GM19372 (cell line): ENCODE measurements around the gene CYB561D2.
A peak's percentile ranks its signal among the peaks of the same experiment; 100 is the strongest.

Source experiments
- ATAC-seq: cut with Tn5 transposase; IDR thresholded peaks from one replicate; pipeline ENCODE4 v1.9.1; 2021; ENCODE audit warnings: mild to moderate bottlenecking, low read depth, moderate library complexity; ENCODE audit not compliant: unreplicated experiment

CYB561D2 gene

DNA sequence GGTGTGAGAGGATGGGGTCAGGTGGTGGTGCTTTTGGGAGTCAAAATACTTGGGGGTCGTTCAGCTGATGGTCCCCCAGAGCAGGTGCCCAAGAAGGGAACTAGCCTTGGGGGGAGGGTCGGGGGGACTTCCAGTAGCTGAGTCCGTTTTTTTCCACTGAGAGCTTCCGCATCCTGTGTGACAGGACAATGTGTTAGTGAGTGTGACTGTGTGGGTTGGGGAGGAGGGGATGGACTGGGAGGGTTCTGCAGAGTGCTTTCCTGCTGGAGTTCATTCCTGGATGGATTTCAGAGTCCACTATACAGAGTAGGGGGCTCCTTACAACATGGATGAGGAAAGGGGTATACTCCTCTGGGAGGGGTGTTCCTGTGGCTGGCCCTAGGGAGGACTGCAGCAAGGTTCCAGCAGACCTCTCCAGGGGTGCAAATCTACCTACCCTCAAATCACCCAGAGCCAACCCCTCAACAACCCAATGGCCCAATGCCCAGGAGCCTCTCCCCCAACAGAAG, 27.5 kb upstream of the CYB561D2 start:
- ATAC-seq: no peak

DNA sequence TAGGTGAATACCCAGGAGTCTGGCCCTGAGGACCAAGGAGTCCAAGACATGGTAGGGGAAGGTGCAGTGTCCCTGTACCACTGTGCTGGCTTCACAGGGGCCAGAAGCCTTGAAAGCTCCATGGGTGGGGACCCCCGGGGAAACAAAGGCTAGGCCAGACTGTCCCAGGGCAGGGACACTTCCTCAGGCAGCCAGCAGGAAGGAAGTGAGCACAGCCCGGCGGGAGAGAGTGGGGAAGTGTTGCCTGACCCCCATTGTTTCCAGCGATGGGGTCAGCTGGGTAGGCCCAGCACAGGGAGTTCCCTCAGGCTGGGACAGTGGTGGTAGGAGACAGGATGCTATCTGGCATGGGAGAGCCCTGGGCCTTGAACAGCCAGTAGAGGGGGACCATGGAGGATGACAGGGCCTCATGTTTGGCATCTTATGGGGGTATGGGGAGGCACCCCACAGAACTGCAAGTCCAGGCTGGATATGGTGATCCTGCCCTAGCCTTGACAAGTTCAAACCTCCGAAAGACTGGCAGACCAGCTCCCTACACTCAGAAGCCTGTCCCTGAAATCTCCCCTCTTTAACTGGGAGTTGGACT, 27.0 kb upstream of the CYB561D2 start:
- ATAC-seq: no peak

DNA sequence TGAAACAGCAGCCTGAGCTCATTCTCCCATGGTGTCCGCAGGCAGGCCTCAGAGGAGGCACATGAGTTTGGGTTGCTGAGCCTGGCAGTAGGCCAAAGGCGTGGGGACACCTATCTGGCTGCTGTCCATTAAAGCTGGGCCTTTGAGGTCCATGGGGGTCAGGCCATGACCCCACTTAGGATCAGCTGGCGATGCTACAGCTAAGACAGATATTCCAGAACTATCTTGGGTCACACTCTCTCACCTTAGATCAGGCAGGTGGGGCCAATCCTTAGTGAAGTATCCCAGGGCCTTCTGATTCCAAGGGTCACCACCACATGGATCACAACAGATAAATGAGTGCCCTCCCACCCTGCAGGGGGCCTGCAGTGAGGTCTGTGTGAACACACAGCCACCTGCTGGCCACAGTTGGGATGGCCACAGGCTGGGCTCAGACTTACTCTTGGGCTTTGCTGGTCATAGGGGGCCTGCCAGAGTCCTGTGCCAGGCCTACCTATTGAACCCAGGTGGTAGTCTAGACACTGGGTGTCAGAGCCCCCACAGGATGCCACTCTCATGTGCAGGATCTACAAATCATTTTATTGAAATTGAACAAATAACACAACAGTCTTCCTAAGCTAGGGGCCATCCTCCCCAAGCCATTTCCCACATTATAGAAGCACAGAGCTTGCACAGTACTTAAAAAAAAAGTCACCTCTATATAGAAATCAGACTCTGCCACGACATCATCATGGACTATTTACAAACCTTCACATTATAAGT, 26.1 kb upstream of the CYB561D2 start:
- no peak for ATAC-seq

DNA sequence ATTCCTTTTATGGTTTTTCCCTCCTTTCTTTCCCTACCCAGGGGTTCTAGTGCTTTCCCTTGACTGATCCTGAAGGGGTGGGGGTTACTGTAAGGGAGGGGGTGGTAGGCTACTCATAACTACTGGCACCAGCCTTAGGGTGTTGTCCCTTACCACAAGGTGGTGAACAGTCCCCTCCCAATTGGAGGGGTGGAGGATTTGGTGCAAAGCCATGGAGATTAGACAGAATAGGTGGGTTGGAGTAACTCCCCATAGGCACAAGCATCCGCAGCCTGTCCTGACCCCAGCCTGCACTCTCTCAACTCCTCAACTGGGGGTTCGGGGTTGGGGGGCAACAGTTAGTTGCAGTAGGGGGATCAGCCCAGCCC, 25.6 kb upstream of the CYB561D2 start:
- no peak for ATAC-seq

DNA sequence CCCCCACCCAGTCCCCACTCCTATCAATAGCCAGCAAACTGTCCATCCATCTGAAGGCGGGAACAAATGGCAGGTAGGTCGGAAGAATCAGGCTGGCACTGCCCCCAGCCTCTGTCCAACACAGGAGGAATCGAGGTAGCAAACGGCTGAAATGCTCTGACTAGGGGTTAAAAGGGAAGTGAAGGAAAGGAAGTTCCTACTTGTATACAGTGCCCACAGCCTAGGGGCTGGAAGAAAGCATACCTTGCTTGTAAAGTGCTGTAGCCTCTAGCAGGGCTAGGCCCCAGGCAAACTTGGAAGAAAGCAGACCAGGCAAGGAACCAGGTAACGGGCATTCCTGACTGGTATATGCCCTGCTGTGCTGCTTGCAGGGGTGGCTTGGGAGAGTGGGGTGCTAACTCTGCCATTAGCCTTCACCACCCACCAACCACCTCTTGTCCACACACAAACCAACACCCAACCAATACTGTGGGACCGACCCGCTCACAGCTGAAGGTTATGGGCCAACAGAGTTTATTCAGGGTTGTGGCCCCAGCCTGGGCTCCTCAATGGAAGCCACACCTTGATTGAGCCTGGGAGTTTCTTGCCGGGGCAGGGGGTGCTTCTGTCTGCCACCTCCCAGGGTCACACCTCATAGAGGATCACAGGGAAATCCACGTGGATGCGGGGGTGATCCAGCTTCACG, 25.0 kb upstream of the CYB561D2 start:
- no peak for ATAC-seq

DNA sequence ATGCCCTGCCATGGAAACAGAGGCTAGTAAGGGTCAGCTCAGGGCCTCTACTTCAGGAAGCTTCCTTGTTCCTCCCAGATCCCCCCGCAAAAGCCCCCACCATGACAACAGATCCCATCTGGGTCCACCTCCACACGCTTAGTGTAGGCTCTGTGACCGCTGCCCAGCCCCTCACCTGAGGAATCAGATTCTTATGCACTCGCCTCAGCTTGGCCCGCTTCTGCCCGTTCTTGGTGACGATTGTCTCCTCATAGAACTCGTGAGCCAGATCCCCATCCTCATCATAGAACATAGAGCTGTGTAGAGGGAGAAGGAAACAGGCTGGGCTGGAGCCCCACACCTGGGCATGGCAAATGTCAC, 24.5 kb upstream of the CYB561D2 start:
- no peak for ATAC-seq

DNA sequence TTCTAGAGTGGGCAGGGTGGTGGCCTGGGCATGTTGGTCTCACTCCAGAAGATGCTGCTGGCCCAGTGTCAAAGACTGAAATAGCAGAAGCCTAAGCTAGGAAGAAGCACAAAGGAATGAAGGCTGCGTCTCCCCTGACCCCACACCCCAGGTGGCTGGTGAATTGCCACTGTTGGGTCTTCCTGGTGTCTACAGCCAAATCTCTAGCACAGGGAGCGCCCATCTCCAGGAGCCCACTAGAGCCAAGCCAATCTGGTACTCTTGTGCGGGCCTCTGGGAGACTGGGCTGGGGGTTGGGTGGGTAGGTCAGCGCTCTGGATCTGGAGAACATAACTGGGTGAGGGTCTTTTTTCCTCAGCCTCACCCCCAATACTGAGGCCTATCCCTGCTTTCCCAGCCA, 23.5 kb upstream of the CYB561D2 start:
- ATAC-seq: no peak

DNA sequence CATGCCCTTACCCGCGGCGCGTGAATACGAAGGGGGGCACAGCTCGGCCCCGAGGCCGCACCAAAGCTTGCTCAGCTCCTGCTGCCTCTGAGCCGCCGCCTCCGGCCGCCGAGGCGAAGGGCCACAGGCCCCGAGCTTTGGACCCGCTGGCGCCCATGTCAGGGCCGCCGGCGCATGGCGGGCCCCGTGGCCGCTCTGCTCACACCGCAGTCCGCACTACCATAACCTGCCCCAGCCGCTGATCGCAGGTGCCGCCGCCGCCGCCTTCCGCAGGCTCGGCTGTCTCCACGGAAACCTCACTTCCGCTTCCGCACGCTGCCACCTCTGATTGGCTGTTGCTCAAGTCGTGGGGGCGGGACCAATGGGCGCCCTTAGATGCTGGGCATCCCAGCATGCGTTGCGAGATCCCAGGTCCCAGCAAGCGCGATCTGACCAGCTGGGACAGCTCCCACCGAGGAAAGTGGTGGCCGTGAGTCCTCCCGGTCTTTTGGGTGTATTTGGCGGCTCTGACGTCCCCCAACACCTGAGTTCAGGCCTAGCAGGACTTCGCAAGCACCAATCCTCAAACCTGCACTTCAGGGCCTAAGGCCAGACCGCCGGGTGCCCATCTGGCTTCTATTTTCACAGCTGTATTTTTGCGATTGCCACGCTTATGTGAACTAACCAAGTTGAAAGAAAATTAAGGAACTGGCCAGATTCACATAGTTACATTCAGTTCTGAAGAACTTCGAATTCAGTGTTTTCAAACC, 22.5 kb upstream of the CYB561D2 start, which contains the start of gene TUSC2:
Gene TUSC2, minus strand, starts transcription at position 281 of the 749 bp plus-strand sequence. Its CDS starts 124 bp downstream, at position 157.
- ATAC-seq: peak; percentile 89

DNA sequence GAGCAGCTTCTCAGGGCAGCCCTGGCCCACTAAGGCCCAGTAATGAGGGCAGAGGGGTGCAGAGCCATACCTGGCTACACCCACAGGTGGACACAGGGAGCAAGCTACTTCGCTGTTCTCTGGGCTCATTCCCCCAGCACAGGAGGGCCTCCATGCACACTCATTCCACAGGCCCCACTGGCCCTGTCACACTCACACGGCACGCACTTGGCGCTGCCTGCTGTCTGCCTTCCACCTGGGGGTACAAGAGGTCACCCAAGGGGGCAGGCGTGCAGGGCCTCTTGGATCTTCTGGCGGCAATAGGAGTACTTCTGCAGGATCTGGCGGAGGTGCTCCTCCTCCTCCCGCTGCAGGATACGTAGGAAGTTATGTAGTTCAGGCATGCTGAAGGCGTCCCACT, 20.3 kb upstream of the CYB561D2 start:
- no peak for ATAC-seq

DNA sequence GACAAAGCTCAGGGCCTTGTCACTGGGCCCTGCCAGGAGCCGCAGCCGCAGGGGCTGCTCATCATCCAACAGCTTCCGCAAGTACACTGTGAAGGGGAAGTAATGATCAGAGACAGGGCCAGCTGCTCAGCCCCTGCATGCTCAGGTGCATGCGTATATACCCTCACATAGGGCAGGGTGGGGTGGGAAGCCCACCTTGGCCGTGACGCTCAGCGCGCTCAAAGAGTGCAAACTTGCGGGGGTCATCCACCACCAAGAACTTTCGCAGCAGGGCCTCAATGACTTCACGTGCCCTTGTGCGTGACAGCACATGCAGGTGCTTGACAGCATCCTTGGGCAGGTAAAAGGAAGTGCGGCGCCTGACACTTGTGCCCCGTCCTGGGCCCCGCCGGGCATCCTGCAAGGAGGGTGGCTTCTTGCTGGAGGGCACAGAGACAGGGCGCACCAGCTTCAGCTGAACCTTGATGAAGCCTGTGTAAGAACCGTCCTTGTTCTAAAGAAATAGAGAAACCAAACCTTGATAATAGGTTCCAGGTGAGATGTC, 19.2 kb upstream of the CYB561D2 start:
- no peak for ATAC-seq

DNA sequence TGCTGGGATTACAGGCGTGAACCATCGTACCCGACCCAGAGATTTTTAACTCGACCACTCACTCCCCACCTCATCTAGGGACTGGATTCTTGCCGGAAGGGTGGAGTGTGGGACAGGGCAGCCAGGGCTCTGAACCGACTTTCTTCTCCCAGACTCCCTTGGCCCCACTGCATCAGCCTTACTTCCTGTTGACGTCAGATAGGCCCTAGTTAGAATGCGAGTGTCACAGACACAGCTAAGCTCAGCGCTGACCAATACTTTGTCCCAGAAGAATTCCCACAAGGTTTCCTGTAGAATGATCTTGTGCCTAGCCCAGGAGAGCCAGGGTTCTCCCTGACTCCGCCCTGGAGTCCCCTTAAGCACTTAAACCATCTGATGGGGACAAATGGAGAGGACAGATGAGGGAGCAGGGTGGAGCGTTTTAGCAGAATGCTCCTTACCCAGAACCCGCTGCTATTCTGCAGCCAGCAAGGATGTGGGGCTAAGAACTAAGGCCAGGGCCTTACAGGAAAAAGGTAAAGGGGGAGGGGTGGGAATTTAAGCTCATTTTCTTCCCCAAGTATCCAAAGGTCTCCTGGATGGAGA, 16.8 kb upstream of the CYB561D2 start:
- no peak for ATAC-seq

DNA sequence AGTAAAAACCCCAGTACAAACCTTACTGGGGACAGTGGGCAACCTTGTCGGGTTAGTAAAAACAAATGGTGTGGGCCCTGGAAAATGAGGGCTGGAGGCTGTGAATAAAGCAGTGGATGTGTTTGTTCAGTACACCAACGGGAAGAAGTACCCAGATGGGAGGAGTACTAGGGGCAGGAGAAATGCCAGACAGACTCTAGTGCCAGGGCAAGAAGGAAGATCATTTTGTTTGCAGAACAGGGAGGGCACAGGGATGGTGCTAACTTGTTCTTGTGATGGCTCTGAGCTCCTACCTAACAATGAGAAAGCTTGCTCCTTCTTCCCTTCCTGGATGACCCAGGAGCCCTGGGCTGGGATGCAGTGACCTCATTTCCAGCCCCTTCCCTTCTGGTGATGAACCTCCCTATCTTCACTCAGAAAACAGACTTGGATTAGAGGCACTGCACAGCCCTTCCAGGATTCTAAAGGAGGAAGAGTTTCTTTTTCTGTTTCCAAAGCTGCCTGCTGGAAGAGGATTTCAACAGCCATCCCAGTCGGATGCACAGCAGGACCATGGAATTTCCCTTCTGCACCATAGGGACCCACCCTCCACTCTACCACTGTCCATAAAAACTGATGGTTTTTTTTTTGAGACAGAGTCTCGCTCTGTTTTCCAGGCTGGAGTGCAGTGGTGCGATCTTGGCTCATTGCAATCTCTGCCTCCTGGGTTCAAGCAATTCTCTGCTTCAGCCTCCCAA, 16.2 kb upstream of the CYB561D2 start:
- ATAC-seq: no peak

DNA sequence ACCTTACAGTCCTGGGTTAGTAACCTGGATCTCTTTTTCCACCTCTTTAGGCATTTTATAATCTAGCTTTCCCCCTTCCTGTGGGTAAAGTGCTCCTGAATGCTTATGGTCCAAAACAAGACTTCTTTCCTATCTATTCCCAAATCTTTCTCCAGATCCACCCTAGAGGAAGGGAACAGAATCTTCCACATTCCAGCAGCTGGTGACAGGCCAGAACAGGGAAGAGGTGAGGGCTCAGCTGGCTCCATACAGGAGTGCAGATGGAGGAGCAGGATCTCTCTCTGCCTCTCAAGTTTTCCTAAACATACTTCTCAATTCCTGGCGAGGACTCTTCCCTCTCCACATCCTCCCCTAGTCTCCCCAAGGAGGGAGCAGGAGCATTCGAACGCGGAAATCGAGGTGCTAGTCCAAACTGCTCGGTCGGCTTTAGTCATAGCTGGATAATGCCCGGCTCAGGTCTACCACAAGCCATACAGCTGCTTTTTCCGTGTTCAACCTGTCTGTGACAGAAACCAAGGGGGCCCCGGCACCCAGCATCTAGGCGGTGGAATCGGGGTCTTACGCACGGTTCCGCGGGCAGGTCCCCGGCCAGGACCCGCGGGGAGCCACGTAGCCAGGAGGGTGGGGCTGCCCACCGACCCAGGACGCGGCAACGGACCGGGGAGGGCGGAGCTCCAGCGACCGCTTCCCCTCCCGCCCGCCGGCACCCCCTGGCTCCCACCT, 14.0 kb upstream of the CYB561D2 start:
- ATAC-seq: peak; percentile 33

DNA sequence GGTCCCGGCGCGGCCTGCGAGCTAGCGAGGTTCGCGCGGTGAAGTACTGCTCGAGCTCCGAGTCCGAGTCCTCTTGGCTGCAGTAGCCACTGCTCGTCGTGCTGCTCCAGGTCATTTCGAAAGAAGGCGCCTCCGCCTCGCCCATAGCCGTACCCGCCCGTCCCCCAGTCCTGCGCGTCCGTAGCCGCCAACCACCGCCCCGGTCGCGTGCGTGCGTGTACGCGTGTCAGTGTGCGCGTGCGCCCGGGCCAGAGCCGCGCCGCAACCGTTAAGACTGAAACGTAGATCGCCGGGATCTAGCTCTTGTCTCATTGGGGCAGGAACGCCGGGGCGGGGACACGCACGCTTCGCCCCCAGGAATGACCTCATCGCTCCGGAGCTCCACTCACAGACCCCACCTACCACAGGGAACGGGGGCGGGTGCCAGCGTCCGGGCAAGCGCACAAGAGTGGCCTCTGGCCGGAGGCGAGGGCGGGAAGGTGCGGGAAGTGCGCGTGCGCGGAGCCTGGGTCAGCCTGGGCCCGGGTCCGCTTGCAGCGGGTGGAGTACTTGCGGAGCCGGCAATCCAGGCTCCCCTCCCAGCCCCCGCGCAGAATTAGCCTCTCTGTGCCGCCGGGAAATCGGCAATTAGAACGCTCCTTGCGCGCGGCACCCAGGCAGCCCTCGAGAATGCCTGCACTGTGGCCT, 13.3 kb upstream of the CYB561D2 start:
- peak; percentile 67 for ATAC-seq

DNA sequence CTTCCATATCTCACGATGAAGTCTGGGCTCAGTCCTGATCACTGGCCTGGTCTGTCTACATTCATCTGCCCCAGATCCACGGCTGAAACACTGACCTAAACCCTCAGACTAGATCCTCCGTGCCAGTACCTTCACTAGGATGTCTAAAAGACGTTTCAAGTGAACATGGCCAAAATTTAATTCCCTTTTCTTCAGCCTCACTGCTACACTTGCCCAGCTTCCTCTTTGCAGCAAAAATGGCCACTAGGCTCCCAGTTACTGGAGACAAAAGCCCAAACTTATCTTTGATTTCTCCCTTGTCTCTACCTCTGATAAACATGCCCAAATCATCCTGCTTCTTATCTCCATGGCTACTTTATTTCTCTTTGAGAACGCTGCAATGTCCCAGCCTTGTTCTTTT, 11.7 kb upstream of the CYB561D2 start:
- no peak for ATAC-seq

DNA sequence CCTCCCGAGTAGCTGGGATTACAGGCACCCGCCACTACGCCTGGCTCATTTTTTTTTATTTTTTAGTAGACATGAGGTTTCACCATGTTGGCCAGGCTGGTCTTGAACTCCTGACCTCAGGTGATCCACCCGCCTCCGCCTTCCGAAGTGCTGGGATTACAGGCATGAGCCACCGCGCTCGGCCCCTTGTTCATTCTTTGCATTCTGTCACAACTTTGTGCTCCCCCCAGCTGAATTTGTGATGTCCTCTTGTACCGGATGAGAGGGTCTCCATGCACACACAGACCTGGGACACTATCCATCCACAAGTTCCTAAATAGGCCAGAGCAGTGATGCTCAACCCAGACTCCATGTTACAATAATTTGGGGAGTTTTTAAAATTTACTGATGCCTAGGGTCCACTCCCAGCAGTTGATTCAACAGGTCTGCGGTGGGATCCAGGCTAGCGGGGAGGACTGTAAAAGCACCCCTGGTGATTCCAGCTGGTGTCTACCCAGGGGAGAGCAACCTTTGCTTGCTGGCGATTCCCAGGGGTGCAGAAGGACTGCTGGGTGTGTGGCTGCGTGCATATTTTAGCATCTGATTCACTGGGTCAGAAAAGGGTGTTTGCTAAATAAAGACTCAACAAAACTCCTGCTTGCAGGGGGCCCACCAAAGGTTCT, 11.0 kb upstream of the CYB561D2 start:
- no peak for ATAC-seq

DNA sequence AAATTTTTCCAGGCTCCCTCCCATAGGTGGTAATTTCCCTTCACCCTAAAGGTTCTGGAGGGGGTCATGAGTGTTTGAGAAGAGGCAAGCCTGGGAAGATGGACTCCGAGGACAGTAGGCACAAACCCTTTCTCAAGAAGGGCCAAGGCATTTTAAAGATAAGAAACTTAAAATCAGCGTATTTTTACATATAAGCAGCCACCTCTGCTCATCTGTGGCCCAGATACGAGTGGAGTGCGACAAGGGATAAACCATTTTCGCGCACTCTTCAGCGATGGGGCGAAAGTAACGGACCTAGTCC, 10.6 kb upstream of the CYB561D2 start:
- ATAC-seq: no peak
